HEK293 (cell line): ENCODE results near the gene SRMS.

Experiments
- CTCF ChIA-PET: fragments of 350-600 bp; formaldehyde crosslinking; extraction: SDS; loops from one replicate; lab custom pipeline; 2021; ENCODE audit warnings: antibody characterized with exemption; lab: Yijun Ruan, JAX
- POLR2A ChIA-PET: fragments of 300-600 bp; formaldehyde crosslinking; extraction: SDS; loops from one replicate; lab custom pipeline; 2020; ENCODE audit warnings: antibody characterized with exemption, inconsistent platforms; lab: Yijun Ruan, JAX
- H3K27ac ChIP-seq: fragments of 200-500 bp; sonication (Bioruptor generic); 2 replicates; pipeline ENCODE4 v1.5.1; 2014; ENCODE audit warnings: low read depth, low read length, control low read depth, inconsistent platforms; ENCODE audit errors: extremely low read depth
- H3K36me3 ChIP-seq, 2 experiments: fragments of 200-500 bp in 1 of 2; sonication (Bioruptor generic) in 1 of 2; 1 replicate in 1 of 2; 2 replicates in 1 of 2; pipeline ENCODE4 v1.5.1; 2014 to 2017; ENCODE audit warnings: inconsistent platforms in 2 of 2, low read length in 2 of 2; ENCODE audit not compliant: control insufficient read depth in 2 of 2, insufficient read depth in 1 of 2
- H3K4me1 ChIP-seq: fragments of 200-500 bp; sonication (Bioruptor generic); 2 replicates; pipeline ENCODE4 v1.5.1; 2014; ENCODE audit warnings: mild to moderate bottlenecking, low read length, inconsistent platforms; ENCODE audit not compliant: control insufficient read depth, insufficient read depth
- H3K4me3 ChIP-seq: 2 replicates; pipeline ENCODE4 v1.5.1; 2011; ENCODE audit warnings: low read depth, mild to moderate bottlenecking, control low read depth, low read length, moderate library complexity
- H3K9me3 ChIP-seq: fragments of 200-500 bp; sonication (Bioruptor generic); 2 replicates; pipeline ENCODE4 v1.5.1; 2014; ENCODE audit warnings: low read depth, low read length, inconsistent platforms; ENCODE audit not compliant: control insufficient read depth, insufficient read depth
- GLIS1 ChIP-seq: fragments of 450-650 bp; formaldehyde crosslinking; IDR thresholded peaks from 2 replicates; pipeline ENCODE4 v1.5.1; 2016; ENCODE audit warnings: missing biosample characterization, missing genetic modification characterization
- HOXA7 ChIP-seq: sonication (generic); formaldehyde crosslinking; IDR thresholded peaks from 2 replicates; pipeline ENCODE4 v1.8.1; 2022; ENCODE audit warnings: missing genetic modification reagents, borderline replicate concordance
- IKZF3 ChIP-seq: fragments of 450-650 bp; IDR thresholded peaks from 2 replicates; pipeline ENCODE4 v1.5.0; 2018; ENCODE audit warnings: missing biosample characterization, mild to moderate bottlenecking, missing genetic modification characterization, moderate library complexity
- KLF1 ChIP-seq: fragments of 450-650 bp; formaldehyde crosslinking; IDR thresholded peaks from 2 replicates; pipeline ENCODE4 v1.5.1; 2016; ENCODE audit warnings: missing biosample characterization, missing genetic modification characterization
- KLF17 ChIP-seq: fragments of 450-650 bp; formaldehyde crosslinking; IDR thresholded peaks from 2 replicates; pipeline ENCODE4 v1.5.1; 2016; ENCODE audit warnings: missing biosample characterization, missing genetic modification characterization
- SP2 ChIP-seq: fragments of 450-650 bp; formaldehyde crosslinking; IDR thresholded peaks from 2 replicates; pipeline ENCODE4 v1.5.1; 2016; ENCODE audit warnings: missing biosample characterization, missing genetic modification characterization
- SP7 ChIP-seq: fragments of 450-650 bp; formaldehyde crosslinking; IDR thresholded peaks from 2 replicates; pipeline ENCODE4 v1.5.1; 2016; ENCODE audit warnings: missing biosample characterization, missing genetic modification characterization
- ZBTB1 ChIP-seq: fragments of 450-650 bp; formaldehyde crosslinking; IDR thresholded peaks from 2 replicates; pipeline ENCODE4 v1.5.1; 2016; ENCODE audit warnings: missing biosample characterization, missing genetic modification characterization
- ZFHX2 ChIP-seq: fragments of 450-650 bp; formaldehyde crosslinking; conservative IDR thresholded peaks from 2 replicates; pipeline ENCODE4 v1.5.1; 2016; ENCODE audit warnings: missing biosample characterization, missing genetic modification characterization
- ZFP41 ChIP-seq: fragments of 450-650 bp; formaldehyde crosslinking; IDR thresholded peaks from 2 replicates; pipeline ENCODE4 v1.5.1; 2016; ENCODE audit warnings: missing biosample characterization, missing genetic modification characterization, borderline replicate concordance
- ZIC2 ChIP-seq: fragments of 450-650 bp; formaldehyde crosslinking; IDR thresholded peaks from 2 replicates; pipeline ENCODE4 v1.5.1; 2016; ENCODE audit warnings: missing biosample characterization, missing genetic modification characterization
- ZNF10 ChIP-seq: fragments of 450-650 bp; formaldehyde crosslinking; IDR thresholded peaks from 2 replicates; pipeline ENCODE4 v1.5.1; 2017; ENCODE audit warnings: missing biosample characterization, missing genetic modification characterization
- ZNF221 ChIP-seq: fragments of 450-650 bp; formaldehyde crosslinking; IDR thresholded peaks from 2 replicates; pipeline ENCODE4 v1.5.1; 2017; ENCODE audit warnings: missing biosample characterization, missing genetic modification characterization, borderline replicate concordance
- ZNF311 ChIP-seq: fragments of 450-650 bp; formaldehyde crosslinking; IDR thresholded peaks from 2 replicates; pipeline ENCODE4 v1.5.1; 2017; ENCODE audit warnings: missing biosample characterization, missing genetic modification characterization, borderline replicate concordance
- ZNF366 ChIP-seq: fragments of 450-650 bp; formaldehyde crosslinking; conservative IDR thresholded peaks from 2 replicates; pipeline ENCODE4 v1.5.1; 2016; ENCODE audit warnings: missing biosample characterization, missing genetic modification characterization
- ZNF37A ChIP-seq: fragments of 450-650 bp; IDR thresholded peaks from 2 replicates; pipeline ENCODE4 v1.5.1; 2018; ENCODE audit warnings: missing biosample characterization, missing genetic modification characterization
- ZNF404 ChIP-seq: fragments of 450-650 bp; formaldehyde crosslinking; IDR thresholded peaks from 2 replicates; pipeline ENCODE4 v1.5.1; 2017; ENCODE audit warnings: missing biosample characterization, missing genetic modification characterization
- ZNF514 ChIP-seq: fragments of 450-650 bp; formaldehyde crosslinking; IDR thresholded peaks from 2 replicates; pipeline ENCODE4 v1.5.1; 2016; ENCODE audit warnings: missing biosample characterization, missing genetic modification characterization
- ZNF544 ChIP-seq: fragments of 450-650 bp; formaldehyde crosslinking; IDR thresholded peaks from 2 replicates; pipeline ENCODE4 v1.5.0; 2017; ENCODE audit warnings: missing biosample characterization, missing genetic modification characterization
- ZNF623 ChIP-seq: fragments of 450-650 bp; formaldehyde crosslinking; IDR thresholded peaks from 2 replicates; pipeline ENCODE4 v1.5.1; 2016; ENCODE audit warnings: missing biosample characterization, missing genetic modification characterization
- ZNF629 ChIP-seq: fragments of 450-650 bp; formaldehyde crosslinking; IDR thresholded peaks from 2 replicates; pipeline ENCODE4 v1.5.1; 2017; ENCODE audit warnings: missing biosample characterization, missing genetic modification characterization
- ZNF658 ChIP-seq: fragments of 450-650 bp; formaldehyde crosslinking; IDR thresholded peaks from 2 replicates; pipeline ENCODE4; 2016; ENCODE audit warnings: missing biosample characterization, missing genetic modification characterization
- ZNF76 ChIP-seq: fragments of 450-650 bp; formaldehyde crosslinking; IDR thresholded peaks from 2 replicates; pipeline ENCODE4; 2016; ENCODE audit warnings: low read depth, missing biosample characterization, missing genetic modification characterization, borderline replicate concordance
- ZSCAN4 ChIP-seq: fragments of 450-650 bp; formaldehyde crosslinking; IDR thresholded peaks from 2 replicates; pipeline ENCODE4 v1.5.1; 2017; ENCODE audit warnings: missing biosample characterization, missing genetic modification characterization
- TF ChIP-seq, protein P1 (sequence below): fragments of 450-650 bp; formaldehyde crosslinking; IDR thresholded peaks from 2 replicates; pipeline ENCODE4 v1.5.1; 2016; ENCODE audit warnings: missing biosample characterization, missing genetic modification characterization
- TF ChIP-seq, protein P2 (sequence below): fragments of 450-650 bp; formaldehyde crosslinking; IDR thresholded peaks from 2 replicates; pipeline ENCODE4 v1.5.1; 2017; ENCODE audit warnings: missing biosample characterization, missing genetic modification characterization
- TF ChIP-seq, protein P3 (sequence below): fragments of 450-650 bp; formaldehyde crosslinking; IDR thresholded peaks from 2 replicates; pipeline ENCODE4 v1.5.1; 2016; ENCODE audit warnings: missing biosample characterization, missing genetic modification characterization

The SRMS gene

DNA sequence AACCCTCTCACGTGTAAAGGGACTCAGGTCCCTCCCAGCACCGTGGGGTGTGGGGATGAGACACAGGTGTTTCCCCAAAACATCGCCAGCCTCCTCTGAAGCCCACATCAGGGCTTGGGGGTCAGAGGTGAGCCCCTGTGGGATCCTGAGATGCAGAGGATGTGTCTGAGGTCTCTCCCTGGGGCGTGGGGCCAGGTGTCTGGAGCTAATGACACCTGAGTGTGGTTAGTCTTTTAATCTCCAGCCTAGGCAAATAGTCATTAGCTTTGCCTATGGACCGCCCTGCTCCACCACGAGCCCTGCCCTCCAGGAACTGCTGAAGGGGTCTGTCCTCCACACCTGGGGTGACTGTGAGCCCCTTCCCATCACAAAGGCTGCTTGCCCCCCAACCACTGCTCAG, 1.7 kb downstream of the SRMS start:
- POLR2A ChIA-PET: interaction anchor here (0.6 to 1.6 kb wide), 2 partner anchors 25 to 28 kb away, joined by 3 to 7 read pairs; partner anchors contain the start of genes HELZ2 and PPDPF
- no peak for TF ChIP-seq ZNF311 (tag by site-specific recombination)
- no peak for TF ChIP-seq ZNF37A (tag by site-specific recombination)
- TF ChIP-seq, protein P1, sequence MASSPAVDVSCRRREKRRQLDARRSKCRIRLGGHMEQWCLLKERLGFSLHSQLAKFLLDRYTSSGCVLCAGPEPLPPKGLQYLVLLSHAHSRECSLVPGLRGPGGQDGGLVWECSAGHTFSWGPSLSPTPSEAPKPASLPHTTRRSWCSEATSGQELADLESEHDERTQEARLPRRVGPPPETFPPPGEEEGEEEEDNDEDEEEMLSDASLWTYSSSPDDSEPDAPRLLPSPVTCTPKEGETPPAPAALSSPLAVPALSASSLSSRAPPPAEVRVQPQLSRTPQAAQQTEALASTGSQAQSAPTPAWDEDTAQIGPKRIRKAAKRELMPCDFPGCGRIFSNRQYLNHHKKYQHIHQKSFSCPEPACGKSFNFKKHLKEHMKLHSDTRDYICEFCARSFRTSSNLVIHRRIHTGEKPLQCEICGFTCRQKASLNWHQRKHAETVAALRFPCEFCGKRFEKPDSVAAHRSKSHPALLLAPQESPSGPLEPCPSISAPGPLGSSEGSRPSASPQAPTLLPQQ (tag by site-specific recombination): no peak
- TF ChIP-seq, protein P2, sequence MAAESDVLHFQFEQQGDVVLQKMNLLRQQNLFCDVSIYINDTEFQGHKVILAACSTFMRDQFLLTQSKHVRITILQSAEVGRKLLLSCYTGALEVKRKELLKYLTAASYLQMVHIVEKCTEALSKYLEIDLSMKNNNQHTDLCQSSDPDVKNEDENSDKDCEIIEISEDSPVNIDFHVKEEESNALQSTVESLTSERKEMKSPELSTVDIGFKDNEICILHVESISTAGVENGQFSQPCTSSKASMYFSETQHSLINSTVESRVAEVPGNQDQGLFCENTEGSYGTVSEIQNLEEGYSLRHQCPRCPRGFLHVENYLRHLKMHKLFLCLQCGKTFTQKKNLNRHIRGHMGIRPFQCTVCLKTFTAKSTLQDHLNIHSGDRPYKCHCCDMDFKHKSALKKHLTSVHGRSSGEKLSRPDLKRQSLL (tag by site-specific recombination): no peak
- no peak for TF ChIP-seq ZNF221
- TF ChIP-seq HOXA7 (CRISPR knock-in tag): no peak
- no peak for TF ChIP-seq ZNF623
- TF ChIP-seq, protein P3, sequence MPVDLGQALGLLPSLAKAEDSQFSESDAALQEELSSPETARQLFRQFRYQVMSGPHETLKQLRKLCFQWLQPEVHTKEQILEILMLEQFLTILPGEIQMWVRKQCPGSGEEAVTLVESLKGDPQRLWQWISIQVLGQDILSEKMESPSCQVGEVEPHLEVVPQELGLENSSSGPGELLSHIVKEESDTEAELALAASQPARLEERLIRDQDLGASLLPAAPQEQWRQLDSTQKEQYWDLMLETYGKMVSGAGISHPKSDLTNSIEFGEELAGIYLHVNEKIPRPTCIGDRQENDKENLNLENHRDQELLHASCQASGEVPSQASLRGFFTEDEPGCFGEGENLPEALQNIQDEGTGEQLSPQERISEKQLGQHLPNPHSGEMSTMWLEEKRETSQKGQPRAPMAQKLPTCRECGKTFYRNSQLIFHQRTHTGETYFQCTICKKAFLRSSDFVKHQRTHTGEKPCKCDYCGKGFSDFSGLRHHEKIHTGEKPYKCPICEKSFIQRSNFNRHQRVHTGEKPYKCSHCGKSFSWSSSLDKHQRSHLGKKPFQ (tag by site-specific recombination): no peak
- TF ChIP-seq ZNF629 (tag by site-specific recombination): no peak
- no peak for TF ChIP-seq ZBTB1 (tag by site-specific recombination)
- TF ChIP-seq ZIC2: no peak
- TF ChIP-seq KLF1 (tag by site-specific recombination): no peak
- no peak for TF ChIP-seq ZNF76
- TF ChIP-seq, all 188 proteins: peak for 0
- Histone ChIP-seq H3K27ac (no peak overlapping the region), H3K36me3 (no peaks in the 10 kb centered on the region), H3K9me3 (no peaks in the 10 kb centered on the region), H3K4me1 (no peaks in the 10 kb centered on the region), H3K4me3 (no peak overlapping the region)
- CTCF ChIA-PET: interaction anchor here (1.3 kb wide), 1 partner anchor 8 kb away, joined by 4 read pairs; no protein-coding TSS in a partner anchor

- Histone ChIP-seq H3K36me3 (no peaks in the 10 kb centered on the region), H3K27ac (no peak overlapping the region), H3K4me3 (no peak overlapping the region), H3K9me3 (no peaks in the 10 kb centered on the region), H3K4me1 (no peaks in the 10 kb centered on the region)
- TF ChIP-seq ZNF544 (no peak), ZNF404 (tag by site-specific recombination) (no peak), ZNF10 (peak; percentile 2; the same call in 1 of the 2 replicates), ZFHX2 (tag by site-specific recombination) (no peak), ZSCAN4 (tag by site-specific recombination) (no peak), SP2 (peak; percentile 36; the same call in 1 of the 2 replicates), IKZF3 (peak; percentile 52), ZFP41 (no peak), ZNF366 (tag by site-specific recombination) (no peak), KLF1 (tag by site-specific recombination) (peak; percentile 95), GLIS1 (tag by site-specific recombination) (no peak), SP7 (0 out of 2 replicates have a peak, but pooled peaks have one; percentile 22), KLF17 (peak; percentile 75), ZNF658 (tag by site-specific recombination) (no peak), ZNF514 (no peak)
- POLR2A ChIA-PET: interaction anchor here (0.6 to 1.0 kb wide), 4 partner anchors 10 to 698 kb away, joined by 3 read pairs; no protein-coding TSS in a partner anchor
- CTCF ChIA-PET: no interaction called here
These were observed 2.5 kb downstream of the SRMS start for GRCh38 chr20:63544958-63545516.
